ENCODE data around the gene CHRM2. TPM values are rescaled to one million over a fixed set of nuclear protein-coding genes. Genes with fewer than 3 reads are reported as not detected.

The CHRM2 gene
- total RNA-seq, 4 donors from 2014 or later = not detected

GRCh38 chr7:136914016-136914415, 45.6 kb downstream of the CHRM2 start:
- H3K4me3 ChIP-seq = no peak overlapping the region
- DNase-seq (ENCODE audit: low spot score in 2 of 2) = no peak
- TF ChIP-seq CTCF (IDR thresholded peaks at IDR 0.05) (no peak), POLR2A (IDR thresholded peaks at IDR 0.05) (no peak), EP300 (IDR thresholded peaks at IDR 0.05) (no peak)
- 91 to 92% methylated on average over 3 of the region's 3 CpGs for WGBS, 2 donors
- H3K9me3 ChIP-seq = no peaks in the 10 kb centered on the region
- H3K36me3 ChIP-seq = no peaks in the 10 kb centered on the region
- no peaks in the 10 kb centered on the region for H3K4me1 ChIP-seq
- H3K27ac ChIP-seq = no peak overlapping the region
- H3K27me3 ChIP-seq = no peaks in the 10 kb centered on the region

GRCh38 chr7:136919820-136920219, 51.4 kb downstream of the CHRM2 start:
- no peaks in the 10 kb centered on the region for H3K36me3 ChIP-seq
- H3K27ac ChIP-seq = no peak overlapping the region
- no peak for DNase-seq (ENCODE audit: low spot score in 2 of 2)
- H3K9me3 ChIP-seq = no peaks in the 10 kb centered on the region
- no peak overlapping the region for H3K4me3 ChIP-seq
- H3K4me1 ChIP-seq = no peaks in the 10 kb centered on the region
- no peaks in the 10 kb centered on the region for H3K27me3 ChIP-seq
- TF ChIP-seq EP300 (IDR thresholded peaks at IDR 0.05) = no peak
- TF ChIP-seq CTCF (IDR thresholded peaks at IDR 0.05) = no peak
- no peak for TF ChIP-seq POLR2A (IDR thresholded peaks at IDR 0.05)
- WGBS, 2 donors = 79 to 87% methylated on average over 2 of the region's 2 CpGs

GRCh38 chr7:136923111-136923667, 54.7 kb downstream of the CHRM2 start:
- H3K27ac ChIP-seq = no peak overlapping the region
- H3K36me3 ChIP-seq = no peaks in the 10 kb centered on the region
- TF ChIP-seq EP300 (IDR thresholded peaks at IDR 0.05) (no peak), CTCF (IDR thresholded peaks at IDR 0.05) (no peak), POLR2A (IDR thresholded peaks at IDR 0.05) (no peak)
- no peak overlapping the region for H3K4me3 ChIP-seq
- 53 to 56% methylated on average over 3 of the region's 3 CpGs for WGBS, 2 donors
- no peaks in the 10 kb centered on the region for H3K4me1 ChIP-seq
- DNase-seq (ENCODE audit: low spot score in 2 of 2) = no peak
- no peaks in the 10 kb centered on the region for H3K9me3 ChIP-seq
- no peaks in the 10 kb centered on the region for H3K27me3 ChIP-seq

GRCh38 chr7:136925044-136925443, 56.6 kb downstream of the CHRM2 start:
- DNase-seq (ENCODE audit: low spot score in 2 of 2) = no peak
- 38 to 43% methylated on average over 3 of the region's 3 CpGs for WGBS, 2 donors
- TF ChIP-seq EP300 (IDR thresholded peaks at IDR 0.05) = no peak
- no peak for TF ChIP-seq CTCF (IDR thresholded peaks at IDR 0.05)
- no peak for TF ChIP-seq POLR2A (IDR thresholded peaks at IDR 0.05)
- Histone ChIP-seq H3K9me3 (no peaks in the 10 kb centered on the region), H3K4me3 (no peak overlapping the region), H3K27ac (no peak overlapping the region), H3K27me3 (no peaks in the 10 kb centered on the region), H3K36me3 (no peaks in the 10 kb centered on the region), H3K4me1 (no peaks in the 10 kb centered on the region)

- no peak for DNase-seq (ENCODE audit: low spot score in 2 of 2)
- no peak overlapping the region for H3K27ac ChIP-seq
- H3K9me3 ChIP-seq = no peaks in the 10 kb centered on the region
- no peaks in the 10 kb centered on the region for H3K27me3 ChIP-seq
- H3K4me1 ChIP-seq = no peaks in the 10 kb centered on the region
- no peak for TF ChIP-seq CTCF (IDR thresholded peaks at IDR 0.05)
- TF ChIP-seq POLR2A (IDR thresholded peaks at IDR 0.05) = no peak
- no peak for TF ChIP-seq EP300 (IDR thresholded peaks at IDR 0.05)
- no peaks in the 10 kb centered on the region for H3K36me3 ChIP-seq
- no peak overlapping the region for H3K4me3 ChIP-seq
Observed at GRCh38 chr7:136925556-136925955, 57.1 kb downstream of the CHRM2 start.

Measured in tibial nerve (tissue), 4 donors.